ENCODE results near the gene PANK4.
"Not testable (repeated sequence)": the region's sequence is repeated elsewhere in the genome, so short reads cannot be mapped to it uniquely, and the experiment has no call there.

PANK4 gene

GRCh38 chr1:2558420-2558819 is 32.0 kb upstream of the PANK4 start:
- no peak for DNase-seq

GRCh38 chr1:2557482-2558400 is 31.3 kb upstream of the PANK4 start:
- no peak for DNase-seq

GRCh38 chr1:2556678-2557481 is 30.5 kb upstream of the PANK4 start:
- no peak for DNase-seq

DNA sequence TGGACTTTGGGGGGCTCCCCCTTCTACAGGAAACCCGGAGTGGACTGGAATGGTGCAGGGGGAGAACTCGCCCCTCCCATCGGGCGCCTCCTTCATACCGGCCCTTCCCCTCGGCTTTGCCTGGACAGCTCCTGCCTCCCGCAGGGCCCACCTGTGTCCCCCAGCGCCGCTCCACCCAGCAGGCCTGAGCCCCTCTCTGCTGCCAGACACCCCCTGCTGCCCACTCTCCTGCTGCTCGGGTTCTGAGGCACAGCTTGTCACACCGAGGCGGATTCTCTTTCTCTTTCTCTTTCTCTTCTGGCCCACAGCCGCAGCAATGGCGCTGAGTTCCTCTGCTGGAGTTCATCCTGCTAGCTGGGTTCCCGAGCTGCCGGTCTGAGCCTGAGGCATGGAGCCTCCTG is 29.9 kb upstream of the PANK4 start, which contains the start of gene TNFRSF14:
TNFRSF14 (plus strand) TSS at position 95 of the 401 bp plus-strand sequence; CDS start at position 389, 294 bp downstream.
- no peak for DNase-seq

- no peak for DNase-seq
These were observed 29.4 kb upstream of the PANK4 start for GRCh38 chr1:2555634-2556276.

- no peak for DNase-seq
These were observed 28.4 kb upstream of the PANK4 start for GRCh38 chr1:2554621-2555387.

DNA sequence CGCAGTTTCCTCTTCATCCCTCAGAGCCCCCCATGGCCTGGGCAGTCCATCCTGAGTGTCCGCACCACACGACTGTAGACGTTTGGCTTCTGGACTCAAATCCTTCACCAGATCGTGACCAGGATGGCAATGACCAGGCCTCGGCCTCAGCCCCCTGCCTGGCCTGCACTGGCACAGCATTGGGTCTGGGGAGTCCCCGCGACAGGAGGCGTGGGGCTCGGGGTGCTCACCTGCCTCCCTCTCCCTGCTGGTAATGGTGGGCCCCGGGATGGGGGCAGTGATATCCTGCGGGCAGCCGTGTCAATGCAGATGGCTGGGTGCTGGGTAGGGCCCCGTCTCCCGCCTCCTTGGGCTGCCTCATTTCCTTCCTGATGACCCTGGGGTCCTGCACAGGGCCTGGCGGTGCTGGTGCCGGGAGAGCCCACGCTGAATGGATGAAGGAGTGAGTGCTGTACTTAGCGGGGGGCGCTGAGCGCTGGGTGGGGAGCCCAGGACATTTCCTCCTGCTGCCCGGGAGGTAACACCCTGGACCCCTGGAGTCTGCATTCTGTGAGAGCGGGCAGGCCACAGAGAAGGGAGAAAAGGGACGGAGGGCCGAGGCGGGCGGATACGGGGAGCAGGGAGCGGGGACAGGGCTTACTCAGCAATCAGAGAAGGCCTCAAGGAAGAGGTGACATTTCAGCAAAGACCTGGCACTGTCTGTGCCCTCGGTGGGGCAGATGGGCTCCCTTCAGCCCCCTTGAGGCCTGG is 27.6 kb upstream of the PANK4 start:
- no peak for DNase-seq

DNA sequence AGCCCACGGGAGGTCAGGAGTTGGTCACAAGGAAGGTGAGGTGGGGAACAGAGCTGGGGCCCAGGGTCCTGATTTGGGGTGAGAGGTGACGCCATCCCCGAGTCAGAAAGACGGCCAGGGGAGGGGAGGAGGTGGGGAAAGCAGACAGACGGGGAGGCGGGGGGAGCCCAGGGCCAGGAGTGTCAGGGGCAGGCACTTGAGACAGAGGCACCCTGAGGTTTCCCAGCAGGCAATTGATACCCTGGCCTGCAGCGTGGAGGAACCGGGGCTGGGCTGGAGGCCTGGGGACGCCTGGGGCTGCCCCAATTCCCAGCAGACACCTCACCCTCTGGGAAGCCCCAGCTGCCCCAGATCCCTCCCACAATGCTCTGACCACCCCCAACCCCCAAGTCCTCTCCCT is 26.7 kb upstream of the PANK4 start:
- not testable (repeated sequence) for DNase-seq

- DNase-seq = no peak
These were observed 25.8 kb upstream of the PANK4 start for GRCh38 chr1:2552189-2552588.

GRCh38 chr1:2551544-2551943 is 25.1 kb upstream of the PANK4 start:
- DNase-seq = not testable (repeated sequence)

DNA sequence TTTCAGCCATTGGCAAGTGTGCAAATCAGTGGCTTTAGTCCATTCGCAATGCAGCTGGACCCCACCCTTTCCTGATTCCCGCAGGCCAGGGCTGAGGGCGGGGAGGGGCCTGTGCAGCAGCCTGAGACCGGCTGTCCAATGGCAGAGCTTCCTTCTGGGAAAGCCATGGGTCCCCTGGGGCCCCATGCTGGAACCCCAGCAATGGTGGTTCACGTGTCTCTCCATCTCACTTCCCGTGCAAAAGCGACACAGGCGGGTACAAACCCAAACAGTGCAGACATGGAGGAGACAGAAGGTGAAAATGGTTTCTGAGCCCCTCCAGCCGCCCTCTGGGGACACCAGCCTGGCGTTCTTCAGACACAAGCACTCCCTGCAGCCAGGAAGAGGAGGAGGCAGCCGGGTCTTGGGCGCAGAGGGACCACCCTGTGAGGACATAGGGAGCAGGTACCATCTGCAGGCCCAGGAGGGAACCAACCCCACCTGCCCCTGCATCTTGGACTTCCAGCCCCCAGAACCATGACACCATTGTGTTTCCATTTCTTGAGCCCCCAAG is 24.0 kb upstream of the PANK4 start:
- not testable (repeated sequence) for DNase-seq

- DNase-seq = not testable (repeated sequence)
These were observed 23.1 kb upstream of the PANK4 start for GRCh38 chr1:2549367-2550029.

GRCh38 chr1:2548068-2548589 is 21.7 kb upstream of the PANK4 start:
- peak; percentile 28 for DNase-seq

DNA sequence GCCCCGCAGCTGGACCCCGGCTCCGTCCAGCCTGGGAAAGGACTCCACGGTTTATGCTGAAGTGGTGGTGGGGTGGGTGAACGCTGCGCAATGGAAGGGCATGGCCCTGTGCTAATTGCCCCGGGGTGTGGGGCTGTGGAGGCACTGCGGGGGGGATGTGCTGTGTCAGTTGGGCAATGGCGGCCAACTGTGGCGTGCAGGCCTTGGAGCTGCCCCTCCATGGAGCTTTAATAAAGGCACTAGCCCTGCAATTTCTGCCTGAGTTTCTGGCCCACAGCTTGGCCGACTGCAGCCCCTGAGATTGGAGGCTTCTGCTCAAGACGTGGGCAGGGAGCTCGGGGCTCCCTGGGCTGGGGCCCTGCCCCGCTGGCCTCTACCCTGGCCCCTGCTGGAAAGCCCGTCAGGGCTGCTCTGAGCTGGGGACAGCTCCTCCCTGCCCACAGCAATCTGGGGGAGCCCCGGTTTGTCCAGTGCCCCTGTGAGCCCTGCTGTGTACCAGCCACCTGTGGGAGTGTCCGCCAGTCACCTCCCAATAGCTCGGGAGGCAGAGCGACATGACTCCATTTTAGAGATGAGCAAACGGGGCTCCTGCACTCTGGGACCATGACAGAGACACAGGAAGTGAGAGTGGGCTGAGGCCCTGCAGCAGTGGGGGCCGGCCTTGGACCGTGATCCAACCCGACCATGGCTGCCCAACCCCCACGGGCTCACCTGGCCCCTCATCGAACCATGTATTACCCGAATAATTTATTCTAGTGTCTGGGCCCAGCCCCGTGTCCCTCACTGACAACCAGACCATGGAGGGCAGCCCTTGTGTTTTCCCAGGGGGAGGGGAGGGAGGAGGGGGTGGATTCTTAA is 21.0 kb upstream of the PANK4 start:
- no peak for DNase-seq

DNA sequence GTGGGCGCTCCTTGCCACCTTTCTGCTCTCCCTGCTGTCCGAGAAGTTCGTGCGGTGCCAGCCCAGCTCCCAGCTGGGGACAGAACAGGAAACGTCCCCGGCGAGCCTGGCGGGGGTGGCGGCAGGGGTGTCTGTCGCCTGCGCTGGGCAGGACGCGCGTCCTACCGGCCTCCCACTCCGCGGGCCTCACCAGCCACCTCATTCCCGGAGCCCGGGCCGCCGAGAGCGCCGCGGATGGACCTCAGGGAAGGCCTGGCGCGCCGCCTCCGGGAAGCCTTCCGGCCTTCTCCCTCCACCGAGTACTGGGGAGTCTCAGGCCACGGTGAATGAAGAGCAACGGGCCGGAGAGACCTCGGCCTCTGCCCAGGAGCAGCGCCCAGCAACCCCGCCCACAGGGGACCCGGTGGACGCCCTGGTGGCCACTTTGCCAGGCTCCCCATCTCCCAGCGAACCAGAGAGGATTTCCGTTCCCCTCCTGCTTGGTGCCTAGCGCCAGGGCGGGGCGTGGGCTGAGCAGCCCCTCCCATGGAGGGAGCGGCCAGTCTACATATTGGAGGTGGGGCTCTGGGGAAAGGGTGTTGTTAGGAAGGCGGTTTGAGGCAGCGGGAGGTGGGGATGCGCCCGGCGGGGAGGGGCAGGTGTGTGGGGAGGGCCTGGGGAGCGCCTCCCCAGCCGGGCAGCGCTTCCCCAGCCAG is 20.3 kb upstream of the PANK4 start:
- DNase-seq = peak; percentile 66

- DNase-seq = peak; percentile 70
These were observed 19.5 kb upstream of the PANK4 start for GRCh38 chr1:2545754-2546514.

DNA sequence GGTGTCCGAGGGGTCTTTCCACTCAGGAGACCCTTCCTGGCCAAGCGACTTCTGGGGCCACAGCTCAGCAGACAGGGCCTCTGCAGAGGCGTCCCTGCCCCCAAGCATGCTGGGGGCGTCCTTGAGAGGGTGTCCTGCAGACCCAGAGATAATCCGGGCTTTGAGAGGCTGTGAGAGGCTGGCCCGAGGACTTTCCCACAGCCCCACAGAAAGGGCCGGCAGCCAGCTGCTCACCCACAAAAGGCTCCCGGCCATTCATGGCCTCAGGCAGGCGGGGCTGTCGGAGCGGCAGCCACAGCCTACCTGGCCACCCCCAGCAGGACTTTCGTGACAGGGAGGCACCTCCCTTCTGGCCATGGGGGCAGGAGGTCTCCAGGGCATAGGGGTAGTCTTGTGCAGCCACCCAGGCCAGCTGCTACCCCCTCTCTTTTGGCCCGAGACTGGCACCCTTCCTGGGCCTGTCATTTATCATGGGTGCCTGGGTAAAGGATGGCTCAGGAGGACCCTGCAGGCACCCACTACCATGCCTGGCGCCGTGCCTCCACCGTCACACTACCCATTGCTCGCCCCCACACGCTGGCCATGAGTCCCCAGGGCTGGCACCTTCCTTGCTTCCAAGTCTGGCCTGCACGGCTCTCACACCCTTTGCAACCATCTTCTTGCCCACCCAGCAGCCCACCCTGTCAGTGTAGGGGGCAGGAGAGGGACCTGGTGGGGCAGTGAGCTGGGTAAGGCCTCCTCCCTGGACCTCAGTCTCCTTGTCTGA is 18.7 kb upstream of the PANK4 start:
- DNase-seq = no peak

Data from NCI-H526 treated with DMSO at 0.1 percent for 48 hours (cell line).